Right lobe of liver (tissue), 6 donors: ENCODE data around the gene RSAD2. TPM values are rescaled to one million over a fixed set of nuclear protein-coding genes. Genes with fewer than 3 reads are reported as not detected.
A peak's percentile ranks its signal among the peaks of the same experiment; 100 is the strongest.

Experiments used
- ATAC-seq, 4 donors: fragments of 200-7000 bp; cut with Tn5 transposase; one replicate each; pipeline ENCODE4 v1.9.1; 2020; ENCODE audit warnings: mild to moderate bottlenecking in 4 of 4, moderate library complexity in 4 of 4
- DNase-seq, 3 donors: peaks; one replicate each; pipeline ENCODE4 v3.0.0-alpha.2; 2020
- H3K27ac ChIP-seq, 3 donors: fragments of 200-600 bp; one replicate each; pipeline ENCODE4 v1.8.0; 2022
- H3K27me3 ChIP-seq, 2 donors: fragments of 200-600 bp; one replicate each; pipeline ENCODE4 v1.8.0; 2022
- H3K36me3 ChIP-seq, 4 donors: fragments of 200-600 bp; sonication (generic) in 1 of 4; one replicate each; pipeline versions ENCODE4 v1.5.1 to v1.8.0; 2017 to 2022; ENCODE audit warnings: control low read depth in 1 of 4
- H3K4me1 ChIP-seq, 4 donors: fragments of 200-600 bp; sonication (generic) in 1 of 4; one replicate each; pipeline versions ENCODE4 v1.5.1 to v1.8.0; 2017 to 2022; ENCODE audit warnings: control low read depth in 1 of 4
- H3K4me3 ChIP-seq, 3 donors: fragments of 200-600 bp; one replicate each; pipeline ENCODE4 v1.8.0; 2022
- H3K9me3 ChIP-seq, 4 donors: fragments of 200-600 bp; sonication (generic) in 1 of 4; one replicate each; pipeline versions ENCODE4 v1.5.1 to v1.8.0; 2017 to 2022; ENCODE audit warnings: control low read depth in 1 of 4
- CTCF ChIP-seq, 4 donors: fragments of 200-600 bp in 3 of 4; fragments of 450-650 bp in 1 of 4; IDR thresholded peaks; one replicate each; pipeline versions ENCODE4 v1.5.1 to v1.8.0; 2016 to 2022; ENCODE audit warnings: antibody characterized with exemption in 4 of 4, mild to moderate bottlenecking in 2 of 4
- POLR2A ChIP-seq: fragments of 450-650 bp; IDR thresholded peaks from one replicate; pipeline ENCODE4 v1.6.1; 2017; ENCODE audit warnings: antibody characterized with exemption, mild to moderate bottlenecking
- WGBS: methylation state at CpG from one replicate; pipeline ENCODE4 v1.1.6; 2018; ENCODE audit warnings: low coverage, low lambda C conversion rate; ENCODE audit not compliant: insufficient coverage; ENCODE audit errors: missing lambda C conversion rate; 5-methylcytosine and 5-hydroxymethylcytosine counted together
- intact Hi-C, 2 donors: fragments of 100-400 bp; cut with DNase I; formaldehyde crosslinking; loops; one replicate each; pipeline versions ENCODE4 v1.11.2 to v1.14.1; 2022
- total RNA-seq, 6 experiments: library from RNA; depleted of rRNA in 2 of 6; stranded (reverse); fragments of >200 nt in 2 of 6; fragmentation: NEBNext Ultra II Directional in 3 of 6; extraction: Animal tissue kit (Norgen Biotek cat#: 25700) in 3 of 6; gene quantifications; one replicate each; pipeline versions ENCODE4 v1.1.0 to v1.2.4, GENCODE V29; 2016 to 2023
- donor health status: DM: no; HTN: yes; CAD: no.
- donor health status: DM: no; HTN: no; CAD: no.
- donor health status: DM: no; HTN: no; CAD: no.
- donor health status: DM: no; HTN: yes; CAD: no.
- donor health status: DM: no; HTN: yes; CAD: no.

The RSAD2 gene
- total RNA-seq, 6 experiments from 2014 or later: 0.37 to 2.7 (median 1.1) TPM

GRCh38 chr2:6880200-6880733 is 2.7 kb downstream of the RSAD2 start:
- DNase-seq (no peak), ATAC-seq (no peak)
- Histone ChIP-seq H3K4me1 (peaks cover 0 to 11% (median 2%) of the 10 kb centered on the region in 4 donors), H3K27ac (no peak overlapping the region), H3K27me3 (no peaks in the 10 kb centered on the region), H3K36me3 (no peaks in the 10 kb centered on the region), H3K9me3 (no peaks in the 10 kb centered on the region), H3K4me3 (no peak overlapping the region)
- TF ChIP-seq POLR2A: no peak
- TF ChIP-seq CTCF (IDR thresholded peaks at IDR 0.05): no peak
- intact Hi-C loops: no loop called here
- WGBS: 74% methylated on average over 2 of the region's 2 CpGs

- H3K9me3 ChIP-seq: no peaks in the 10 kb centered on the region
- DNase-seq (no peak), ATAC-seq (no peak)
- H3K27me3 ChIP-seq: no peaks in the 10 kb centered on the region
- intact Hi-C loops: no loop called here
- H3K27ac ChIP-seq: no peak overlapping the region
- H3K36me3 ChIP-seq: no peaks in the 10 kb centered on the region
- H3K4me1 ChIP-seq: peaks cover 0 to 11% (median 2%) of the 10 kb centered on the region in 4 donors
- no peak for TF ChIP-seq CTCF (IDR thresholded peaks at IDR 0.05)
- no peak for TF ChIP-seq POLR2A
- WGBS: 92% methylated on average over 1 of the region's 1 CpG
- H3K4me3 ChIP-seq: no peak overlapping the region
These were observed 3.5 kb downstream of the RSAD2 start for GRCh38 chr2:6881046-6881445.

- TF ChIP-seq CTCF (IDR thresholded peaks at IDR 0.05) (no peak), POLR2A (no peak)
- H3K36me3 ChIP-seq: no peaks in the 10 kb centered on the region
- H3K27ac ChIP-seq: no peak overlapping the region
- H3K27me3 ChIP-seq: no peaks in the 10 kb centered on the region
- ATAC-seq: no peak
- no peak for DNase-seq
- no peak overlapping the region for H3K4me3 ChIP-seq
- 87% methylated on average over 3 of the region's 5 CpGs for WGBS
- H3K9me3 ChIP-seq: no peaks in the 10 kb centered on the region
- intact Hi-C loops: no loop called here
- peaks cover 0 to 11% (median 2%) of the 10 kb centered on the region in 4 donors for H3K4me1 ChIP-seq
These were observed 3.9 kb downstream of the RSAD2 start for GRCh38 chr2:6881516-6881915.

GRCh38 chr2:6883448-6884122 is 6.0 kb downstream of the RSAD2 start:
- Histone ChIP-seq H3K4me1 (no peaks in the 10 kb centered on the region), H3K9me3 (no peaks in the 10 kb centered on the region), H3K4me3 (no peak overlapping the region), H3K36me3 (no peaks in the 10 kb centered on the region), H3K27me3 (no peaks in the 10 kb centered on the region), H3K27ac (no peak overlapping the region)
- ATAC-seq (peak in 2 of 4 donors; percentile 25 to 65), DNase-seq (no peak)
- TF ChIP-seq POLR2A: no peak
- TF ChIP-seq CTCF (IDR thresholded peaks at IDR 0.05): no peak
- WGBS: 48% methylated on average over 4 of the region's 7 CpGs
- intact Hi-C loops: no loop called here
